HCT116 (cell line): ENCODE measurements around the gene SMIM23. TPM values are rescaled to one million over a fixed set of nuclear protein-coding genes. Genes with fewer than 3 reads are reported as not detected.

Experiments
- ATAC-seq: fragments of 200-7000 bp; cut with Tn5 transposase; 2 replicates; pipeline ENCODE4 v1.9.1; 2020; ENCODE audit warnings: mild to moderate bottlenecking, moderate library complexity
- BruUV-seq: library from RNA; stranded (reverse); fragments of 400-500 nt; replicated peaks from 2 replicates; lab custom pipeline; 2021; lab: Mats Ljungman, UMichigan
- CTCF ChIA-PET: fragments of 300-600 bp; sonication (Branson Sonifier 250); formaldehyde crosslinking; loops from one replicate; lab custom pipeline; 2021; ENCODE audit warnings: antibody characterized with exemption; lab: Charles Lee
- POLR2A ChIA-PET: fragments of 300-600, 350-600 bp; sonication (Branson Sonifier 250); formaldehyde crosslinking; loops from one replicate; lab custom pipeline; 2021; ENCODE audit warnings: antibody characterized with exemption; lab: Charles Lee
- RAD21 ChIA-PET, 2 experiments: fragments of 300-600 bp; sonication (Branson Sonifier 250); formaldehyde crosslinking; loops; one replicate each; lab custom pipeline; 2023; ENCODE audit warnings: low total read pairs in 2 of 2; ENCODE audit not compliant: uncharacterized antibody in 2 of 2, unreplicated experiment in 2 of 2, low non-redundant PET in 1 of 2; lab: Charles Lee
- DNase-seq: peaks from one replicate; pipeline ENCODE4 v3.0.0-alpha.2; 2010; ENCODE audit warnings: low read depth, low spot score
- H2AFZ ChIP-seq: fragments of 200-600 bp; shearing (Covaris generic), sonication (generic); 2 replicates; pipeline ENCODE4 v1.6.1; 2017; ENCODE audit warnings: low read depth, mixed run types, mixed read lengths, antibody characterized with exemption, low read length; ENCODE audit not compliant: poor library complexity, severe bottlenecking
- H3K27ac ChIP-seq: 2 replicates; pipeline ENCODE4 v1.5.1; 2012; ENCODE audit warnings: low read depth, low read length
- H3K27me3 ChIP-seq: fragments of 200-600 bp; sonication (generic); 2 replicates; pipeline ENCODE4 v1.6.1; 2016; ENCODE audit warnings: mixed run types, low read length, mixed read lengths; ENCODE audit not compliant: insufficient read depth
- H3K36me3 ChIP-seq, 2 experiments: fragments of 200-500 bp in 1 of 2; fragments of 200-600 bp in 1 of 2; sonication (Bioruptor generic) in 1 of 2; sonication (generic) in 1 of 2; 2 replicates each; pipeline versions ENCODE4 v1.5.1 to v1.6.1; 2014 to 2016; ENCODE audit warnings: low read length in 2 of 2, inconsistent platforms in 1 of 2, mixed read lengths in 1 of 2, mixed run types in 1 of 2; ENCODE audit not compliant: insufficient read depth in 2 of 2, control insufficient read depth in 1 of 2
- H3K4me1 ChIP-seq, 2 experiments: fragments of 200-600 bp in 1 of 2; sonication (generic) in 1 of 2; 2 replicates each; pipeline versions ENCODE4 v1.5.1 to v1.6.1; 2012 to 2017; ENCODE audit warnings: low read length in 2 of 2, inconsistent platforms in 1 of 2, mild to moderate bottlenecking in 1 of 2, mixed read lengths in 1 of 2, mixed run types in 1 of 2, moderate library complexity in 1 of 2; ENCODE audit not compliant: insufficient read depth in 2 of 2, control insufficient read depth in 1 of 2
- H3K4me2 ChIP-seq: fragments of 200-600 bp; sonication (generic); 2 replicates; pipeline ENCODE4 v1.6.1; 2017; ENCODE audit warnings: mixed run types, low read length, mixed read lengths
- H3K4me3 ChIP-seq, 2 experiments: fragments of 200-600 bp in 1 of 2; sonication (generic) in 1 of 2; replicated peaks in 1 of 2; 2 replicates each; pipeline ENCODE4 v1.5.1; 2011 to 2016; ENCODE audit warnings: low read length in 2 of 2, control low read depth in 1 of 2, low read depth in 1 of 2, mild to moderate bottlenecking in 1 of 2, mixed read lengths in 1 of 2, mixed run types in 1 of 2
- H3K79me2 ChIP-seq: fragments of 200-600 bp; sonication (generic); 2 replicates; pipeline ENCODE4 v1.6.1; 2017; ENCODE audit warnings: mild to moderate bottlenecking, mixed run types, low read length, moderate library complexity, mixed read lengths; ENCODE audit not compliant: insufficient read depth
- H3K9ac ChIP-seq: fragments of 200-600 bp; sonication (generic); 2 replicates; pipeline ENCODE4 v1.6.1; 2016; ENCODE audit warnings: low read length, mixed read lengths
- H3K9me2 ChIP-seq: fragments of 200-600 bp; sonication (generic), shearing (Covaris generic); 2 replicates; pipeline ENCODE4 v1.6.1; 2017; ENCODE audit warnings: mixed run types, mild to moderate bottlenecking, moderate library complexity; ENCODE audit not compliant: insufficient read depth
- H3K9me3 ChIP-seq, 2 experiments: fragments of 200-500 bp in 1 of 2; fragments of 200-600 bp in 1 of 2; sonication (Bioruptor generic) in 1 of 2; sonication (generic) in 1 of 2; 2 replicates each; pipeline ENCODE4 v1.6.1; 2014 to 2017; ENCODE audit warnings: low read length in 2 of 2, mixed read lengths in 2 of 2, inconsistent platforms in 1 of 2, low read depth in 1 of 2, mild to moderate bottlenecking in 1 of 2, mixed run types in 1 of 2, moderate library complexity in 1 of 2; ENCODE audit not compliant: control insufficient read depth in 1 of 2, insufficient read depth in 1 of 2
- H4K20me1 ChIP-seq: fragments of 200-600 bp; sonication (generic), shearing (Covaris generic); 2 replicates; pipeline ENCODE4 v1.6.1; 2017; ENCODE audit warnings: mixed run types, mild to moderate bottlenecking, moderate library complexity; ENCODE audit not compliant: insufficient read depth
- ATF3 ChIP-seq: IDR thresholded peaks from 2 replicates; pipeline ENCODE4 v1.6.1; 2012
- CBX3 ChIP-seq: IDR thresholded peaks from 2 replicates; pipeline ENCODE4 v1.6.1; 2012; ENCODE audit warnings: low read depth
- CEBPB ChIP-seq: IDR thresholded peaks from 2 replicates; pipeline ENCODE4 v1.6.1; 2012; ENCODE audit warnings: low read depth
- EGR1 ChIP-seq: IDR thresholded peaks from 2 replicates; pipeline ENCODE4 v1.6.1; 2012; ENCODE audit warnings: low read depth
- ELF1 ChIP-seq: IDR thresholded peaks from 2 replicates; pipeline ENCODE4 v1.6.1; 2012; ENCODE audit warnings: low read depth, borderline replicate concordance
- JUND ChIP-seq: IDR thresholded peaks from 2 replicates; pipeline ENCODE4 v1.6.1; 2012
- POLR2A ChIP-seq: IDR thresholded peaks from 2 replicates; pipeline ENCODE4 v1.7.0; 2011; ENCODE audit warnings: borderline replicate concordance; ENCODE audit not compliant: insufficient read depth, insufficient read length; ENCODE audit errors: extremely low read depth
- POLR2AphosphoS5 ChIP-seq: IDR thresholded peaks from 2 replicates; pipeline ENCODE4 v1.6.1; 2011; ENCODE audit warnings: mild to moderate bottlenecking, low read depth, low read length, moderate library complexity
- RAD21 ChIP-seq: IDR thresholded peaks from 2 replicates; pipeline ENCODE4 v1.6.1; 2012; ENCODE audit warnings: low read depth, mild to moderate bottlenecking
- SP1 ChIP-seq: IDR thresholded peaks from 2 replicates; pipeline ENCODE4 v1.6.1; 2012; ENCODE audit warnings: low read depth
- SRF ChIP-seq: IDR thresholded peaks from 2 replicates; pipeline ENCODE4 v1.6.1; 2012; ENCODE audit warnings: low read depth
- TCF7L2 ChIP-seq: IDR thresholded peaks from 2 replicates; pipeline ENCODE4 v1.7.0; 2011; ENCODE audit warnings: borderline replicate concordance, inconsistent platforms; ENCODE audit not compliant: insufficient read depth, insufficient read length; ENCODE audit errors: extremely low read depth
- YY1 ChIP-seq: IDR thresholded peaks from 2 replicates; pipeline ENCODE4 v1.6.1; 2011; ENCODE audit warnings: low read length, low read depth, moderate library complexity, mild to moderate bottlenecking; ENCODE audit not compliant: insufficient replicate concordance; ENCODE audit errors: extremely low read depth
- ZNF274 ChIP-seq: fragments of 200-500 bp; sonication (Bioruptor generic); IDR thresholded peaks from 2 replicates; pipeline ENCODE4 v1.6.1; 2014; ENCODE audit warnings: mild to moderate bottlenecking, low read depth, low read length, inconsistent platforms
- intact Hi-C: fragments of 100-400 bp; cut with micrococcal nuclease; formaldehyde crosslinking; loops from 2 replicates; pipeline ENCODE4 v1.10.0; 2022
- total RNA-seq: library from RNA; stranded (reverse); gene quantifications from one replicate; pipeline ENCODE4 v1.2.1, GENCODE V29; 2021; ENCODE audit not compliant: unreplicated experiment
- TF ChIP-seq, protein P1 (sequence below): IDR thresholded peaks from 2 replicates; pipeline ENCODE4 v1.6.1; 2011; ENCODE audit warnings: mild to moderate bottlenecking, low read length, moderate library complexity; ENCODE audit not compliant: insufficient replicate concordance; ENCODE audit errors: extremely low read depth

The SMIM23 gene
- total RNA-seq, 1 experiment from 2014 or later: not detected

DNA sequence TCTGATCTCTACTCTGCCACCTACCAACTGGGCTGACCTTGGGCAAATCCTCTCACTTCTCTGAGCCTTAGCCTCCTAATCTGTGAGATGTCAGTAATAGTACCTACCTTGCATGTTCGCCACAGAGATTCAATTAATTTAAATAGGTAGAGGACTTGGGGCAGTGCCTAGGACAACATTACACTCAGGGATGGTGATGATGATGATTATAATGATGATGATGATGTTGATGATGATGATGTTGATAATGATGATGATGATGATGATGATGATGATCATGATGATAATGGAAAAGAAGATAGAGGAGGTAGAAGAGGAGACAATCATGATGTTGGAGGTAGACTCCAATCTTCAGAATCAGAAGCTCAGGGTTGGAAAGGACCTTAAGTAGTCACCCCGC is 40.7 kb upstream of the SMIM23 start:
- ChIA-PET POLR2A (no interaction called here), RAD21 (no interaction called here), CTCF (no interaction called here)
- no peak overlapping the region for H3K4me3 ChIP-seq
- no peak overlapping the region for H3K27ac ChIP-seq
- intact Hi-C loops: no loop called here
- DNase-seq (no peak), ATAC-seq (no peak)
- no peaks in the 10 kb centered on the region for H3K9me3 ChIP-seq
- no peak overlapping the region for H2AFZ ChIP-seq
- no peaks in the 10 kb centered on the region for H4K20me1 ChIP-seq
- H3K9ac ChIP-seq: no peak overlapping the region
- H3K4me1 ChIP-seq: no peaks in the 10 kb centered on the region
- TF ChIP-seq EGR1: no peak
- TF ChIP-seq CEBPB: no peak
- no peak for TF ChIP-seq JUND
- TF ChIP-seq SRF: no peak
- TF ChIP-seq POLR2AphosphoS5: no peak
- TF ChIP-seq SP1: no peak
- no peak for TF ChIP-seq TCF7L2
- no peak for TF ChIP-seq YY1
- TF ChIP-seq, protein P1, sequence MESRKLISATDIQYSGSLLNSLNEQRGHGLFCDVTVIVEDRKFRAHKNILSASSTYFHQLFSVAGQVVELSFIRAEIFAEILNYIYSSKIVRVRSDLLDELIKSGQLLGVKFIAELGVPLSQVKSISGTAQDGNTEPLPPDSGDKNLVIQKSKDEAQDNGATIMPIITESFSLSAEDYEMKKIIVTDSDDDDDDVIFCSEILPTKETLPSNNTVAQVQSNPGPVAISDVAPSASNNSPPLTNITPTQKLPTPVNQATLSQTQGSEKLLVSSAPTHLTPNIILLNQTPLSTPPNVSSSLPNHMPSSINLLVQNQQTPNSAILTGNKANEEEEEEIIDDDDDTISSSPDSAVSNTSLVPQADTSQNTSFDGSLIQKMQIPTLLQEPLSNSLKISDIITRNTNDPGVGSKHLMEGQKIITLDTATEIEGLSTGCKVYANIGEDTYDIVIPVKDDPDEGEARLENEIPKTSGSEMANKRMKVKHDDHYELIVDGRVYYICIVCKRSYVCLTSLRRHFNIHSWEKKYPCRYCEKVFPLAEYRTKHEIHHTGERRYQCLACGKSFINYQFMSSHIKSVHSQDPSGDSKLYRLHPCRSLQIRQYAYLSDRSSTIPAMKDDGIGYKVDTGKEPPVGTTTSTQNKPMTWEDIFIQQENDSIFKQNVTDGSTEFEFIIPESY: no peak
- TF ChIP-seq RAD21: no peak
- TF ChIP-seq ZNF274: no peak
- no peak for TF ChIP-seq POLR2A
- TF ChIP-seq ATF3: no peak
- TF ChIP-seq CBX3: no peak
- TF ChIP-seq ELF1: no peak
- no peaks in the 10 kb centered on the region for H3K9me2 ChIP-seq
- no peaks in the 10 kb centered on the region for H3K79me2 ChIP-seq
- H3K36me3 ChIP-seq: no peaks in the 10 kb centered on the region
- H3K27me3 ChIP-seq: no peaks in the 10 kb centered on the region
- BruUV-seq: no TSS peak
- no peak overlapping the region for H3K4me2 ChIP-seq
